Thyroid gland (tissue), 4 donors: ENCODE data around the gene CBLN2. TPM values are rescaled to one million over a fixed set of nuclear protein-coding genes. Genes with fewer than 3 reads are reported as not detected.

Experiments
- DNase-seq, 2 donors: peaks; one replicate each; pipeline ENCODE4 v3.0.0-alpha.2; 2019
- H3K27ac ChIP-seq, 3 donors: fragments of 200-600 bp; sonication (generic); 1 replicate in 2 of 3; 2 replicates in 1 of 3; pipeline ENCODE4 v1.5.1; 2016 to 2019; ENCODE audit warnings: mild to moderate bottlenecking in 1 of 3, moderate library complexity in 1 of 3
- H3K27me3 ChIP-seq: fragments of 200-600 bp; sonication (generic); one replicate; pipeline ENCODE4 v1.5.1; 2019
- H3K36me3 ChIP-seq, 2 donors: fragments of 200-600 bp; sonication (generic); one replicate each; pipeline ENCODE4 v1.5.1; 2016 to 2019
- H3K4me1 ChIP-seq, 2 donors: fragments of 200-600 bp; sonication (generic); one replicate each; pipeline ENCODE4 v1.5.1; 2017 to 2019
- H3K4me3 ChIP-seq, 3 donors: fragments of 200-600 bp; sonication (generic); replicated peaks in 1 of 3; 1 replicate in 2 of 3; 2 replicates in 1 of 3; pipeline ENCODE4 v1.5.1; 2016; ENCODE audit warnings: mild to moderate bottlenecking in 1 of 3
- H3K9me3 ChIP-seq: fragments of 200-600 bp; sonication (generic); one replicate; pipeline ENCODE4 v1.5.1; 2017
- CTCF ChIP-seq, 6 experiments: fragments of 200-600 bp in 3 of 6; fragments of 450-650 bp in 3 of 6; sonication (generic) in 3 of 6; IDR thresholded peaks; one replicate each; pipeline ENCODE4 v1.5.1; 2016 to 2019; ENCODE audit warnings: antibody characterized with exemption in 6 of 6, mild to moderate bottlenecking in 2 of 6, inconsistent platforms in 1 of 6, moderate library complexity in 1 of 6
- POLR2A ChIP-seq, 2 donors: fragments of 450-650 bp; IDR thresholded peaks; one replicate each; pipeline ENCODE4 v1.6.1; 2017; ENCODE audit warnings: antibody characterized with exemption in 2 of 2, mild to moderate bottlenecking in 2 of 2, moderate library complexity in 1 of 2
- WGBS, 2 donors: methylation state at CpG; one replicate each; pipeline ENCODE4 v1.1.5; 2017; 5-methylcytosine and 5-hydroxymethylcytosine counted together
- intact Hi-C: fragments of 100-400 bp; cut with DNase I; formaldehyde crosslinking; loops from one replicate; pipeline ENCODE4 v1.15.1; 2023
- total RNA-seq, 4 donors: library from RNA; depleted of rRNA; stranded (reverse); fragments of >200 nt; gene quantifications; one replicate each; pipeline ENCODE4 v1.2.3, GENCODE V29; 2016

CBLN2 gene
- total RNA-seq, 4 donors from 2014 or later: not detected

- intact Hi-C loops: no loop called here
- 91 to 94% methylated on average over 5 to 15 of the region's 19 CpGs for WGBS, 2 donors
- Histone ChIP-seq H3K27ac (no peak overlapping the region), H3K4me3 (no peak overlapping the region), H3K36me3 (no peaks in the 10 kb centered on the region), H3K4me1 (no peaks in the 10 kb centered on the region), H3K27me3 (no peaks in the 10 kb centered on the region), H3K9me3 (no peaks in the 10 kb centered on the region)
- no peak for DNase-seq
- TF ChIP-seq POLR2A (IDR thresholded peaks at IDR 0.05): no peak
- TF ChIP-seq CTCF (IDR thresholded peaks at IDR 0.05): no peak
Measured at GRCh38 chr18:72502671-72503431, 41.3 kb downstream of the CBLN2 start.

GRCh38 chr18:72492497-72492896 is 51.6 kb downstream of the CBLN2 start:
- no peak for DNase-seq
- intact Hi-C loops: no loop called here
- Histone ChIP-seq H3K4me3 (no peak overlapping the region), H3K9me3 (no peaks in the 10 kb centered on the region), H3K4me1 (no peaks in the 10 kb centered on the region), H3K36me3 (no peaks in the 10 kb centered on the region), H3K27ac (no peak overlapping the region), H3K27me3 (no peaks in the 10 kb centered on the region)
- 93 to 96% methylated on average over 3 of the region's 3 CpGs for WGBS, 2 donors
- TF ChIP-seq POLR2A (IDR thresholded peaks at IDR 0.05) (no peak), CTCF (IDR thresholded peaks at IDR 0.05) (no peak)
